HG03097 (cell line): ENCODE results near the gene DEK.
"Not testable (repeated sequence)": the region's sequence is repeated elsewhere in the genome, so short reads cannot be mapped to it uniquely, and the experiment has no call there.

Source experiments
- ATAC-seq: cut with Tn5 transposase; IDR thresholded peaks from one replicate; pipeline ENCODE4 v1.9.1; 2021; ENCODE audit not compliant: unreplicated experiment, low FRiP score

Gene DEK

GRCh38 chr6:18241208-18242038, 22.9 kb downstream of the DEK start:
- ATAC-seq, result no peak

- no peak for ATAC-seq
Measured at GRCh38 chr6:18240230-18240629, 24.1 kb downstream of the DEK start.

GRCh38 chr6:18237167-18237566, 27.2 kb downstream of the DEK start:
- ATAC-seq, result no peak

GRCh38 chr6:18235524-18235923, 28.8 kb downstream of the DEK start:
- ATAC-seq, result no peak

GRCh38 chr6:18234564-18234963, 29.8 kb downstream of the DEK start:
- no peak for ATAC-seq

- not testable (repeated sequence) for ATAC-seq
Measured at GRCh38 chr6:18233770-18234169, 30.6 kb downstream of the DEK start.

GRCh38 chr6:18231856-18232255, 32.5 kb downstream of the DEK start:
- not testable (repeated sequence) for ATAC-seq

- not testable (repeated sequence) for ATAC-seq
Measured at GRCh38 chr6:18228590-18228989, 35.7 kb downstream of the DEK start.

GRCh38 chr6:18227166-18227565, 37.2 kb downstream of the DEK start:
- ATAC-seq, result not testable (repeated sequence)

GRCh38 chr6:18226451-18227105, 37.8 kb downstream of the DEK start:
- not testable (repeated sequence) for ATAC-seq

- ATAC-seq, result no peak
Measured at GRCh38 chr6:18221288-18221615, 43.1 kb downstream of the DEK start.

GRCh38 chr6:18219591-18219990, 44.7 kb downstream of the DEK start:
- ATAC-seq, result no peak

- ATAC-seq, result no peak
Measured at GRCh38 chr6:18218233-18218632, 46.1 kb downstream of the DEK start.

- ATAC-seq, result no peak
Measured at GRCh38 chr6:18216411-18216810, 47.9 kb downstream of the DEK start.

GRCh38 chr6:18215436-18215835, 48.9 kb downstream of the DEK start:
- ATAC-seq, result no peak

GRCh38 chr6:18214003-18214402, 50.3 kb downstream of the DEK start:
- ATAC-seq, result no peak

- no peak for ATAC-seq
Measured at GRCh38 chr6:18213439-18213838, 50.9 kb downstream of the DEK start.

GRCh38 chr6:18212231-18212630, 52.1 kb downstream of the DEK start:
- ATAC-seq, result no peak

GRCh38 chr6:18211338-18211737, 53.0 kb downstream of the DEK start:
- ATAC-seq, result peak; percentile 84

- ATAC-seq, result no peak
Measured at GRCh38 chr6:18210707-18211106, 53.6 kb downstream of the DEK start.

GRCh38 chr6:18209539-18210197, 54.7 kb downstream of the DEK start:
- ATAC-seq, result no peak

- not testable (repeated sequence) for ATAC-seq
Measured at GRCh38 chr6:18208778-18209177, 55.6 kb downstream of the DEK start.
